Endothelial cell of umbilical vein (primary cell): ENCODE results near the gene CELF2. TPM values are rescaled to one million over a fixed set of nuclear protein-coding genes. Genes with fewer than 3 reads are reported as not detected.

Experiments
- BruUV-seq: library from RNA; stranded (reverse); fragments of 400-500 nt; replicated peaks from 2 replicates; lab custom pipeline; 2021; lab: Mats Ljungman, UMichigan
- CTCF ChIA-PET: fragments of 300-600, 350-600 bp; sonication (Branson Sonifier 250); formaldehyde crosslinking; loops from one replicate; lab custom pipeline; 2021; ENCODE audit warnings: antibody characterized with exemption, inconsistent platforms; lab: Charles Lee
- POLR2A ChIA-PET: fragments of 300-600, 350-600 bp; sonication (Branson Sonifier 250); formaldehyde crosslinking; loops from one replicate; lab custom pipeline; 2021; ENCODE audit warnings: antibody characterized with exemption, inconsistent platforms; lab: Charles Lee
- DNase-seq: peaks from one replicate; pipeline ENCODE4 v3.0.0-alpha.2; 2011; ENCODE audit warnings: low read depth, low spot score
- FAIRE-seq: peaks from 2 replicates; lab custom pipeline; 2011; peaks lifted over from hg19 to GRCh38; lab: Jason Lieb, UNC
- H2AFZ ChIP-seq: 2 replicates; pipeline ENCODE4 v1.6.0; 2012; ENCODE audit warnings: low read depth, low read length, control low read depth, inconsistent platforms
- H3K27ac ChIP-seq: 2 replicates; pipeline ENCODE4 v1.5.1; 2011; ENCODE audit warnings: low read depth, mild to moderate bottlenecking, control low read depth, low read length, moderate library complexity; ENCODE audit not compliant: insufficient read depth
- H3K27me3 ChIP-seq, 2 experiments: 2 replicates each; pipeline versions ENCODE4 v1.6.0 to v1.6.1; 2011; ENCODE audit warnings: low read length in 2 of 2, mixed read lengths in 1 of 2; ENCODE audit not compliant: control insufficient read depth in 2 of 2, insufficient read depth in 2 of 2
- H3K36me3 ChIP-seq, 2 experiments: 2 replicates in 1 of 2; 3 replicates in 1 of 2; pipeline ENCODE4 v1.5.1; 2011; ENCODE audit warnings: low read length in 2 of 2, mild to moderate bottlenecking in 1 of 2, moderate library complexity in 1 of 2; ENCODE audit not compliant: control insufficient read depth in 2 of 2, insufficient read depth in 2 of 2; ENCODE audit errors: extremely low read depth in 1 of 2
- H3K4me1 ChIP-seq: 3 replicates; pipeline ENCODE4 v1.5.1; 2011; ENCODE audit warnings: mild to moderate bottlenecking, low read length; ENCODE audit not compliant: control insufficient read depth, insufficient read depth; ENCODE audit errors: extremely low read depth
- H3K4me2 ChIP-seq: 2 replicates; pipeline ENCODE4 v1.6.1; 2011; ENCODE audit warnings: low read length, control low read depth, mixed read lengths; ENCODE audit not compliant: insufficient read depth
- H3K4me3 ChIP-seq, 3 experiments: fragments of 200-600 bp in 1 of 3; sonication (generic), shearing (Covaris generic) in 1 of 3; replicated peaks in 1 of 3; 2 replicates each; pipeline ENCODE4 v1.5.1; 2011 to 2016; ENCODE audit warnings: control low read depth in 3 of 3, low read length in 3 of 3, mild to moderate bottlenecking in 2 of 3, inconsistent platforms in 1 of 3, low read depth in 1 of 3, moderate library complexity in 1 of 3; ENCODE audit not compliant: insufficient read depth in 1 of 3
- H3K79me2 ChIP-seq: 2 replicates; pipeline ENCODE4 v1.6.0; 2012; ENCODE audit warnings: low read length, inconsistent platforms; ENCODE audit not compliant: control insufficient read depth, insufficient read depth
- H3K9ac ChIP-seq: replicated peaks from 2 replicates; pipeline ENCODE3; 2011; ENCODE audit warnings: low read length, control low read depth; ENCODE audit not compliant: insufficient read depth; ENCODE audit errors: extremely low read depth
- H3K9me1 ChIP-seq: replicated peaks from 3 replicates; pipeline ENCODE4 v1.6.0; 2011; ENCODE audit warnings: mild to moderate bottlenecking, low read length; ENCODE audit not compliant: control insufficient read depth, insufficient read depth; ENCODE audit errors: extremely low read depth
- H3K9me3 ChIP-seq: replicated peaks from 2 replicates; pipeline ENCODE4 v1.5.1; 2012; ENCODE audit warnings: low read length, inconsistent platforms; ENCODE audit not compliant: control insufficient read depth, insufficient read depth
- H4K20me1 ChIP-seq: replicated peaks from 2 replicates; pipeline ENCODE3; 2011; ENCODE audit warnings: mild to moderate bottlenecking, low read length; ENCODE audit not compliant: control insufficient read depth, insufficient read depth; ENCODE audit errors: extremely low read depth
- EZH2 ChIP-seq: IDR thresholded peaks from 2 replicates; pipeline ENCODE4 v1.6.1; 2012; ENCODE audit warnings: borderline replicate concordance, low read depth, mild to moderate bottlenecking, moderate library complexity, low read length, inconsistent platforms; ENCODE audit not compliant: severe bottlenecking
- FOS ChIP-seq: IDR thresholded peaks from 2 replicates; pipeline ENCODE4 v1.6.1; 2011; ENCODE audit warnings: mild to moderate bottlenecking, low read length, moderate library complexity, borderline replicate concordance; ENCODE audit not compliant: insufficient read depth
- GATA2 ChIP-seq: IDR thresholded peaks from 2 replicates; pipeline ENCODE4 v1.7.0; 2011; ENCODE audit warnings: low read depth, mild to moderate bottlenecking, moderate library complexity, mixed read lengths, low read length; ENCODE audit not compliant: insufficient read length, insufficient read depth
- JUN ChIP-seq: IDR thresholded peaks from 2 replicates; pipeline ENCODE4 v1.6.1; 2011; ENCODE audit warnings: borderline replicate concordance, low read depth; ENCODE audit not compliant: insufficient read length, insufficient read depth
- MAX ChIP-seq: IDR thresholded peaks from 2 replicates; pipeline ENCODE4 v1.6.1; 2011; ENCODE audit not compliant: insufficient read depth, insufficient read length
- MYC ChIP-seq: IDR thresholded peaks from one replicate; pipeline ENCODE4 v1.6.1; 2011; ENCODE audit warnings: mild to moderate bottlenecking, low read depth, low read length
- POLR2A ChIP-seq: IDR thresholded peaks from 2 replicates; pipeline ENCODE4 v1.6.1; 2012; ENCODE audit warnings: low read depth, mild to moderate bottlenecking, control low read depth, low read length
- POLR2AphosphoS5 ChIP-seq: IDR thresholded peaks from 2 replicates; pipeline ENCODE4 v1.6.1; 2012; ENCODE audit warnings: low read depth, mild to moderate bottlenecking, control low read depth, low read length, moderate library complexity; ENCODE audit not compliant: insufficient read depth
- dilution Hi-C: fragments of 300-500 bp; cut with MboI; formaldehyde crosslinking; loops from one replicate; pipeline ENCODE4 v1.15.0; 2019; ENCODE audit warnings: low sequenced_read_pairs; ENCODE audit not compliant: extremely low pct_ligation_motif_present
- intact Hi-C: fragments of 100-400 bp; cut with micrococcal nuclease; formaldehyde crosslinking; loops from one replicate; pipeline ENCODE4 v1.10.0; 2022
- polyA plus RNA-seq, 4 experiments: library from polyadenylated mRNA; depleted of rRNA in 3 of 4; stranded (reverse) in 3 of 4; unstranded in 1 of 4; fragments of >200 nt; gene quantifications; 2 replicates each; pipeline versions ENCODE4 v1.2.1 to v1.2.3, GENCODE V29; 2011 to 2012; ENCODE audit warnings: missing spikeins in 1 of 4
- total RNA-seq: library from RNA; stranded (reverse); gene quantifications from 2 replicates; pipeline ENCODE4 v1.2.3, GENCODE V29; 2021
- TF ChIP-seq, protein P1 (sequence below), 2 donors: IDR thresholded peaks; 1 replicate in 1 of 2; 2 replicates in 1 of 2; pipeline ENCODE4 v1.5.1; 2011; ENCODE audit warnings: low read length in 2 of 2, mild to moderate bottlenecking in 2 of 2, moderate library complexity in 2 of 2, control low read depth in 1 of 2, inconsistent platforms in 1 of 2, low read depth in 1 of 2; ENCODE audit not compliant: insufficient read depth in 1 of 2; ENCODE audit errors: extremely low read depth in 1 of 2

The CELF2 gene
- total and polyA plus RNA-seq, 2 donors (not counting 3 experiments of a cell fraction or from before 2014, with no cell fraction given), result 21.6 to 42.6 TPM

GRCh38 chr10:11168423-11169090 is 150.9 kb downstream of the CELF2 start:
- no TSS peak for BruUV-seq

More at GRCh38 chr10:11168423-11169090, 150.9 kb downstream of the CELF2 start:
- no peaks in the 10 kb centered on the region for H3K79me2 ChIP-seq
- intact Hi-C loops (loop anchor here (5.0 kb wide), 1 partner anchor 104 kb away; no protein-coding TSS in a partner anchor), dilution Hi-C loops (no loop called here)
- H4K20me1 ChIP-seq, result no peaks in the 10 kb centered on the region
- H3K27me3 ChIP-seq, result no peaks in the 10 kb centered on the region
- no peak overlapping the region for H2AFZ ChIP-seq
- FAIRE-seq, result no peak
- TF ChIP-seq POLR2AphosphoS5, result no peak
- no peak for TF ChIP-seq MAX
- no peak for TF ChIP-seq JUN
- no peak for TF ChIP-seq MYC
- no peak for TF ChIP-seq POLR2A
- no peak for TF ChIP-seq GATA2
- no peak for TF ChIP-seq FOS
- TF ChIP-seq EZH2, result no peak
- TF ChIP-seq, protein P1, sequence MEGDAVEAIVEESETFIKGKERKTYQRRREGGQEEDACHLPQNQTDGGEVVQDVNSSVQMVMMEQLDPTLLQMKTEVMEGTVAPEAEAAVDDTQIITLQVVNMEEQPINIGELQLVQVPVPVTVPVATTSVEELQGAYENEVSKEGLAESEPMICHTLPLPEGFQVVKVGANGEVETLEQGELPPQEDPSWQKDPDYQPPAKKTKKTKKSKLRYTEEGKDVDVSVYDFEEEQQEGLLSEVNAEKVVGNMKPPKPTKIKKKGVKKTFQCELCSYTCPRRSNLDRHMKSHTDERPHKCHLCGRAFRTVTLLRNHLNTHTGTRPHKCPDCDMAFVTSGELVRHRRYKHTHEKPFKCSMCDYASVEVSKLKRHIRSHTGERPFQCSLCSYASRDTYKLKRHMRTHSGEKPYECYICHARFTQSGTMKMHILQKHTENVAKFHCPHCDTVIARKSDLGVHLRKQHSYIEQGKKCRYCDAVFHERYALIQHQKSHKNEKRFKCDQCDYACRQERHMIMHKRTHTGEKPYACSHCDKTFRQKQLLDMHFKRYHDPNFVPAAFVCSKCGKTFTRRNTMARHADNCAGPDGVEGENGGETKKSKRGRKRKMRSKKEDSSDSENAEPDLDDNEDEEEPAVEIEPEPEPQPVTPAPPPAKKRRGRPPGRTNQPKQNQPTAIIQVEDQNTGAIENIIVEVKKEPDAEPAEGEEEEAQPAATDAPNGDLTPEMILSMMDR (IDR thresholded peaks at IDR 0.05; ENCODE audit: extremely low read depth in 1 of 2, insufficient read depth in 1 of 2, low read depth in 1 of 2, low read length in 2 of 2), result no peak
- peaks cover 9% of the 10 kb centered on the region for H3K4me1 ChIP-seq
- no peaks in the 10 kb centered on the region for H3K36me3 ChIP-seq
- CTCF ChIA-PET, result no interaction called here
- H3K27ac ChIP-seq, result no peak overlapping the region
- H3K9me1 ChIP-seq, result no peaks in the 10 kb centered on the region
- POLR2A ChIA-PET, result no interaction called here
- no peak overlapping the region for H3K4me3 ChIP-seq
- H3K4me2 ChIP-seq, result no peak overlapping the region
- no peak overlapping the region for H3K9ac ChIP-seq
- DNase-seq, result no peak
- H3K9me3 ChIP-seq, result no peaks in the 10 kb centered on the region
